Endothelial cell (in vitro differentiated cells): Measurements from ENCODE around the gene AIRE. TPM values are rescaled to one million over a fixed set of nuclear protein-coding genes. Genes with fewer than 3 reads are reported as not detected.

Experiments
- DNase-seq: peaks from one replicate; pipeline ENCODE4 v3.0.0; 2021; ENCODE audit warnings: low spot score
- H3K27ac Mint-ChIP-seq: one replicate; pipeline ENCODE4 v1.8.0; 2021; ENCODE audit warnings: mixed read lengths, inconsistent platforms; ENCODE audit not compliant: unreplicated experiment
- H3K27me3 Mint-ChIP-seq: one replicate; pipeline ENCODE4 v1.8.0; 2021; ENCODE audit warnings: mild to moderate bottlenecking, moderate library complexity, mixed read lengths, inconsistent platforms; ENCODE audit not compliant: unreplicated experiment
- H3K36me3 Mint-ChIP-seq: one replicate; pipeline ENCODE4 v1.8.0; 2021; ENCODE audit warnings: mild to moderate bottlenecking, low read depth, mixed read lengths, inconsistent platforms; ENCODE audit not compliant: unreplicated experiment
- H3K4me1 Mint-ChIP-seq: one replicate; pipeline ENCODE4 v1.8.0; 2021; ENCODE audit warnings: mild to moderate bottlenecking, mixed read lengths, inconsistent platforms; ENCODE audit not compliant: unreplicated experiment
- H3K4me3 Mint-ChIP-seq: one replicate; pipeline ENCODE4 v1.8.0; 2021; ENCODE audit warnings: mild to moderate bottlenecking, mixed read lengths, inconsistent platforms; ENCODE audit not compliant: unreplicated experiment
- H3K9me3 Mint-ChIP-seq: one replicate; pipeline ENCODE4 v1.8.0; 2021; ENCODE audit warnings: mixed read lengths, inconsistent platforms; ENCODE audit not compliant: unreplicated experiment
- total RNA-seq: library from RNA; stranded (reverse); fragmentation: NEBNext Ultra II Directional; extraction: Animal tissue kit (Norgen Biotek cat#: 25700); gene quantifications from one replicate; pipeline ENCODE4 v1.2.1, GENCODE V29; 2021; ENCODE audit not compliant: unreplicated experiment
- TF ChIP-seq, protein P1 (sequence below): fragments of 200-600 bp; sonication (generic); IDR thresholded peaks from one replicate; pipeline ENCODE4 v1.5.0; 2021; ENCODE audit warnings: antibody characterized with exemption; ENCODE audit not compliant: unreplicated experiment

The AIRE gene
- total RNA-seq, 1 donor from 2014 or later: not detected

DNA sequence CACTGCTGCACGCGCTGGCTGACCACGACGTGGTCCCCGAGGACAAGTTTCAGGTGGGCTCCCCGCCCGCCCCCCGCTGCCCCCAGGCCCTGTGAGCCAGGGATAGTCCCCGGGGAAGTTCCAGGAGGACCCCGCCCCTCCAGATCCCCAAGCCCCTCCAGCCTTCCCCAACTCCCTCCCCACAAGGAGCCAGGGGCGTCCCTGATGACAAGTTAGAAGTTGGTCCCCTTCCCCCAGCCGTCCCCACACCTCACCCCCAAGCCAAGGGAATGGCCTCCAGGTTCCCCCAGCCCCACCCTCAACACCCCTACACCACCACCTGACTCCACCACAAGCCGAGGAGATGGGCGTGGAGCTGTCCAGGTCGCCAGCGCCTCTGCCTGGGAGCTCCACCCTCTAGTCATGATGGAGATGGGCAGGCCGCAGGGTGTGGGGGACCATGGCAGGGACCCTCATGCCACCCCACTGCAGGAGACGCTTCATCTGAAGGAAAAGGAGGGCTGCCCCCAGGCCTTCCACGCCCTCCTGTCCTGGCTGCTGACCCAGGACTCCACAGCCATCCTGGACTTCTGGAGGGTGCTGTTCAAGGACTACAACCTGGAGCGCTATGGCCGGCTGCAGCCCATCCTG is 525 bp downstream of the AIRE start:
- no peaks in the 10 kb centered on the region for H3K9me3 Mint-ChIP-seq
- no peak for DNase-seq
- H3K27ac Mint-ChIP-seq: no peak overlapping the region
- peaks cover 1% of the 10 kb centered on the region for H3K27me3 Mint-ChIP-seq
- H3K36me3 Mint-ChIP-seq: no peaks in the 10 kb centered on the region
- TF ChIP-seq, protein P1, sequence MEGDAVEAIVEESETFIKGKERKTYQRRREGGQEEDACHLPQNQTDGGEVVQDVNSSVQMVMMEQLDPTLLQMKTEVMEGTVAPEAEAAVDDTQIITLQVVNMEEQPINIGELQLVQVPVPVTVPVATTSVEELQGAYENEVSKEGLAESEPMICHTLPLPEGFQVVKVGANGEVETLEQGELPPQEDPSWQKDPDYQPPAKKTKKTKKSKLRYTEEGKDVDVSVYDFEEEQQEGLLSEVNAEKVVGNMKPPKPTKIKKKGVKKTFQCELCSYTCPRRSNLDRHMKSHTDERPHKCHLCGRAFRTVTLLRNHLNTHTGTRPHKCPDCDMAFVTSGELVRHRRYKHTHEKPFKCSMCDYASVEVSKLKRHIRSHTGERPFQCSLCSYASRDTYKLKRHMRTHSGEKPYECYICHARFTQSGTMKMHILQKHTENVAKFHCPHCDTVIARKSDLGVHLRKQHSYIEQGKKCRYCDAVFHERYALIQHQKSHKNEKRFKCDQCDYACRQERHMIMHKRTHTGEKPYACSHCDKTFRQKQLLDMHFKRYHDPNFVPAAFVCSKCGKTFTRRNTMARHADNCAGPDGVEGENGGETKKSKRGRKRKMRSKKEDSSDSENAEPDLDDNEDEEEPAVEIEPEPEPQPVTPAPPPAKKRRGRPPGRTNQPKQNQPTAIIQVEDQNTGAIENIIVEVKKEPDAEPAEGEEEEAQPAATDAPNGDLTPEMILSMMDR: no peak
- H3K4me1 Mint-ChIP-seq: no peaks in the 10 kb centered on the region
- H3K4me3 Mint-ChIP-seq: no peak overlapping the region

DNA sequence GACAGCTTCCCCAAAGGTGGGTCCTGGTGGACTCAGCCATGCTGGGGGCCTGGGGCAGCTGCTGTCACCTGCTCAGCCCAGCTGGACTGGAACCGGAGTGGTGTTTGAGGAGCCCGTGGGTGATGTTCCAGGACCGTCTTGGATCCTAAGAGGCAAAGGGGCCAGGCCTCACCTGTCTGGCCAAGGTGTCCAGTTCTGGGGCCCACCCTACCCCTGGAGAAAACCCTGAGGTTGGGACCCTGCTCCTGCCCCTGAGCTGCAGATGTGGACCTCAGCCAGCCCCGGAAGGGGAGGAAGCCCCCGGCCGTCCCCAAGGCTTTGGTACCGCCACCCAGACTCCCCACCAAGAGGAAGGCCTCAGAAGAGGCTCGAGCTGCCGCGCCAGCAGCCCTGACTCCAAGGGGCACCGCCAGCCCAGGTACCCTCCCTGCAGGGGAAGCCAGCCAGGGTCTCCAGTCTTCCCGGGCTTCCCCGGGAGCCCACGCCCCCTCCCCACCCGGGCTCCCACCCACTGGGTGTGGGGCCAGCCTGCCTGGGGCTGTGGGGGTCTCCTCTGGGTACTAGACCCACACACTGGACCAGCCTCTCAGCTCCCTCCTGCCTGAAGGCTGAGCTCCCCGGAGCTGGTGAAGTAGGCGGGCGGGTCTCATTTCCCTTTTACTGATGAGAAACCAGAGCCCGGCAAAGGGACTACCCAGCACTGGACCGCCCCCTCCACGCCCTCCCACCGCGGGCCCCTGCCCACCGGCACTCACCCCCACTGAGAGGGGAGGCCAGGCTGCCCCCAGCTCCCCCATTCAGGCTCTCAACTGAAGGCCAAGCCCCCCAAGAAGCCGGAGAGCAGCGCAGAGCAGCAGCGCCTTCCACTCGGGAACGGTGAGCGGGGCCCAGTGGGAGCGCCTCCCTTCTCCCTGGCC is 1.3 kb downstream of the AIRE start:
- DNase-seq: no peak
- Mint-ChIP-seq H3K27me3 (peaks cover 1% of the 10 kb centered on the region), H3K9me3 (no peaks in the 10 kb centered on the region), H3K27ac (no peak overlapping the region), H3K4me3 (no peak overlapping the region), H3K4me1 (no peaks in the 10 kb centered on the region), H3K36me3 (no peaks in the 10 kb centered on the region)
- TF ChIP-seq, protein P1: no peak

DNA sequence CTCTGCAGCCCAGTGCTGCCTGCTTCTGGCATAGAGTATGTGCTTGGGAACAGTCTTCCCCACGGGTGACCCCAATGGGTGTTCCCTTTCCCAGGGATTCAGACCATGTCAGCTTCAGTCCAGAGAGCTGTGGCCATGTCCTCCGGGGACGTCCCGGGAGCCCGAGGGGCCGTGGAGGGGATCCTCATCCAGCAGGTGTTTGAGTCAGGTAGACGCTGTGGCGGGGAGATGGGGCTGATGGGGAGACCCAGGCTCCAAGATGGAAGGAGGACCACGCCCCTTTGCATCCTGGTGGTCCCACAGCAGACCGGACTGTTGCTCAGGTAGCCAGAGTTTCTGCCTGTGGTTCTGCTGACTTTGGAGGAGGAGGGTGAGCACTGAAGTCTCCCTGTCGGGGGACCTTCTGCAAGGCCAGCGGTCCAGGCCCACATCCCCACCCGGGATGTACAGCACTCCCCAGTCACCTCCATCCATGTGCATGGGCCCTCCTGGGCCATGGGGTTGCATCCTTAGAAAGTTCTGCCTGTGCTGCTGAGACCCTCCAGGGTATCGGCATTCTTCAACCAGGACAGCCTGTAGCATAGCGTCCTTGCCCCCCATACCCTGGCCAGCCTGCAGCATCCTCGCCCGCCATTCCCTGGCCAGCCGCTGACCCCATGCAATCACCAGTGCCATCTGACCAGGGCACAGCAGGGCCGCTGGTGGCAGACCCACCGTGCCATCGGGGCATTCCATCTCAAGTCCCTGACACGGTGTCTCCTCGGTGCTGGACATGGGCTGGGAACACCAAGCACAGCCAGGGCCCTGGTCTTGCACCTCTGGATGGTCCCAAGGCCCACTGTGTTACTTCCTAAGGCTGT is 2.8 kb downstream of the AIRE start:
- DNase-seq: no peak
- H3K9me3 Mint-ChIP-seq: no peaks in the 10 kb centered on the region
- no peak overlapping the region for H3K4me3 Mint-ChIP-seq
- no peaks in the 10 kb centered on the region for H3K4me1 Mint-ChIP-seq
- peaks cover 1% of the 10 kb centered on the region for H3K27me3 Mint-ChIP-seq
- TF ChIP-seq, protein P1: no peak
- H3K27ac Mint-ChIP-seq: no peak overlapping the region
- H3K36me3 Mint-ChIP-seq: no peaks in the 10 kb centered on the region

DNA sequence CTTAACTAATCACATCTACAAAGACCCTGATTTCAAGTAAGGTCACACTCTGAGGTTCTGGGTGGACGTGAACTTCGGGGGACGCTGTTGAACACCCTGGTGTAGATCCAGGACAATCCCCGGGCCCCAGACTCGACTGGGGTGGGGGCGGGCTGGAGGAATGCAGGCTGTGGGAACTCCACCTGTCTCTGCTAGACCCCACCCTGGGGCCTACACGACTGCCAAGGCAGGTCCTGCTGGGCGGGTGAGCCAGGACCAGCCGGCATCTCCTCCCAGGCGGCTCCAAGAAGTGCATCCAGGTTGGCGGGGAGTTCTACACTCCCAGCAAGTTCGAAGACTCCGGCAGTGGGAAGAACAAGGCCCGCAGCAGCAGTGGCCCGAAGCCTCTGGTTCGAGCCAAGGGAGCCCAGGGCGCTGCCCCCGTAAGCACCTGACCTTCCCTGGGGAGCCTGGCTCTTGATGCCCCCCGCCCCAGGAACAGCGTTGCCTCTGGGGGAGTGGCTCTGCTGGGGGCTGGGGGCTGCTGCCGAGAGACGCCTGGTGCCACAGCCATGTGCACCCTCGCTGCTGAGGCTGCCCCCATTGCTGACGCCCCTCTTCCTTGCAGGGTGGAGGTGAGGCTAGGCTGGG is 3.8 kb downstream of the AIRE start:
- Mint-ChIP-seq H3K27me3 (peaks cover under 1% of the 10 kb centered on the region), H3K4me1 (no peaks in the 10 kb centered on the region), H3K9me3 (no peaks in the 10 kb centered on the region), H3K36me3 (no peaks in the 10 kb centered on the region), H3K4me3 (no peak overlapping the region), H3K27ac (no peak overlapping the region)
- DNase-seq: no peak
- TF ChIP-seq, protein P1: no peak
